ENCODE data around the gene KASH5. TPM values are rescaled to one million over a fixed set of nuclear protein-coding genes. Genes with fewer than 3 reads are reported as not detected.
A peak's percentile ranks its signal among the peaks of the same experiment; 100 is the strongest.

KASH5 gene
- total RNA-seq, 2 donors from 2014 or later, result not detected

DNA sequence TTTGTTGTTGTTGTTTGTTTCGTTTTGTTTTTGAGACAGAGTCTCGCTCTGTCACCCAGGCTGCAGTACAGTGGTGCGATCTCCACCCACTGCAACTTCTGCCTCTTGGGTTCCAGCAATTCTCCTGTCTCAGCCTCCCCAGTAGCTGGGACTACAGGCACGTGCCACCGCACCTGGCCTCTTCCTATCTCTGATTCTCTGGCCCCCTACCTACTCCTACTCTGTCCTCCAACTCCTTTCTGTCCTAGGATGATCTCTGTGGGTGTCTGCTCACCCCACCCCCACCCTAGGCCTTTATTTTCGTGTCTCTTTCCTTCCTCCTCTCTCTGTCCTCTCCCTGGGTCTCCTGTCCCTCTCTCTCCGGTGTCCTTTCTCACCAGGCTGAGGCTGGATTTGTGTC, 62.4 kb downstream of the KASH5 start:
- intact Hi-C loops (cut with DNase I), result no loop called here
- H3K36me3 ChIP-seq, result no peaks in the 10 kb centered on the region
- H3K9ac ChIP-seq (ENCODE audit: low read depth in 2 of 2, low read length in 2 of 2), result peak overlapping the region; percentile 49 to 68

GRCh38 chr19:49451430-49452181, 63.6 kb downstream of the KASH5 start, which contains the start of gene PIH1D1:
Gene PIH1D1 (minus strand): TSS chr19:49451814. CDS start chr19:49451574, 240 bp downstream.
- Histone ChIP-seq H3K4me1 (peaks cover 5% of the 10 kb centered on the region), H3K36me3 (no peaks in the 10 kb centered on the region), H3K9ac (ENCODE audit: low read depth in 2 of 2, low read length in 2 of 2) (peak within 1 kb of the TSS; percentile 93 to 99), H3K9me3 (no peaks in the 10 kb centered on the region), H3K4me3 (peak within 1 kb of the TSS; percentile 75), H3K27me3 (no peaks in the 10 kb centered on the region), H3K27ac (peak within 1 kb of the TSS; percentile 92)
- DNase-seq, result peak; percentile 99
- TF ChIP-seq CTCF (IDR thresholded peaks at IDR 0.05), result no peak
- intact Hi-C loops (cut with DNase I), result no loop called here

More for the DNA sequence above, 62.4 kb downstream of the KASH5 start:
- no peak for TF ChIP-seq CTCF (IDR thresholded peaks at IDR 0.05)
- Histone ChIP-seq H3K4me1 (peaks cover 5% of the 10 kb centered on the region), H3K27ac (no peak overlapping the region), H3K27me3 (no peaks in the 10 kb centered on the region), H3K9me3 (no peaks in the 10 kb centered on the region), H3K4me3 (peak overlapping the region; percentile 75)
- no peak for DNase-seq

GRCh38 chr19:49453013-49453756, 65.1 kb downstream of the KASH5 start, which contains the start of gene ALDH16A1:
Gene ALDH16A1 (plus strand): TSS chr19:49453225. CDS start chr19:49453332, 107 bp downstream.
- Histone ChIP-seq H3K27me3 (no peaks in the 10 kb centered on the region), H3K27ac (peak within 1 kb of the TSS; percentile 92), H3K9ac (ENCODE audit: low read depth in 2 of 2, low read length in 2 of 2) (peak within 1 kb of the TSS; percentile 75 to 99), H3K4me1 (peaks cover 5% of the 10 kb centered on the region), H3K9me3 (no peaks in the 10 kb centered on the region), H3K36me3 (no peaks in the 10 kb centered on the region), H3K4me3 (peak within 1 kb of the TSS; percentile 52)
- DNase-seq, result peak; percentile 100
- TF ChIP-seq CTCF (IDR thresholded peaks at IDR 0.05), result no peak
- intact Hi-C loops (cut with DNase I), result no loop called here

DNA sequence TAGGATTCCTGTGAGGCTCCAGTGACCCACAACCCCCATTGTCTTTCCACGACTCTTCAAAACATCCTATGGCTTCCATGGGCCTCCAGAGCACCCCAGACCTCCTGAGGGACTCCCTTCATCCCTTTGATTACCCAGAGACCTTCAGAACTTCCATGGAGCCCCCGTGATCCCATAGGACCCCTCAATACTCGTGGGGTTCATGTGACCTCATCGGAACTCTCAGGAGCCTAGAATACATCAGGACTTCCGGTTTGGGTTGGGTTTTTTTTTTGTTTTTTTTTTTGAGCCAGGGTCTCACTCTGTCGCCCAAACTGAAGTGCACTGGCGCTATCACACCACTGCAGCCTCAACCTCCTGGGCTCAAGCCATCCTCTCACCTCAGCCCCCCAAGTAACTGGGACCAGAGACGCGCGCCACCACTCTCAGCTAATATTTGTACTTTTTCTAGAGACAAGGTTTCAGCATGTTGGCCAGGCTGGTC, 65.8 kb downstream of the KASH5 start:
- H3K9me3 ChIP-seq, result no peaks in the 10 kb centered on the region
- no peak for TF ChIP-seq CTCF (IDR thresholded peaks at IDR 0.05)
- intact Hi-C loops (cut with DNase I), result no loop called here
- no peaks in the 10 kb centered on the region for H3K27me3 ChIP-seq
- H3K9ac ChIP-seq (ENCODE audit: low read depth in 2 of 2, low read length in 2 of 2), result peak overlapping the region; percentile 75 to 99
- peak overlapping the region; percentile 92 for H3K27ac ChIP-seq
- H3K36me3 ChIP-seq, result no peaks in the 10 kb centered on the region
- H3K4me3 ChIP-seq, result peak overlapping the region; percentile 52
- peaks cover 5% of the 10 kb centered on the region for H3K4me1 ChIP-seq
- DNase-seq, result no peak

GRCh38 chr19:49455773-49456172, 67.7 kb downstream of the KASH5 start:
- Histone ChIP-seq H3K9me3 (no peaks in the 10 kb centered on the region), H3K27ac (no peak overlapping the region), H3K4me3 (no peak overlapping the region), H3K27me3 (no peaks in the 10 kb centered on the region), H3K9ac (ENCODE audit: low read depth in 2 of 2, low read length in 2 of 2) (no peak overlapping the region), H3K4me1 (peaks cover 5% of the 10 kb centered on the region), H3K36me3 (no peaks in the 10 kb centered on the region)
- TF ChIP-seq CTCF (IDR thresholded peaks at IDR 0.05), result no peak
- no peak for DNase-seq
- intact Hi-C loops (cut with DNase I), result no loop called here

Data from colonic mucosa (tissue), 4 donors.